GM21515 (cell line): ENCODE results near the gene CCDC30.
"Not testable (repeated sequence)": the region's sequence is repeated elsewhere in the genome, so short reads cannot be mapped to it uniquely, and the experiment has no call there.

Experiments used
- ATAC-seq: cut with Tn5 transposase; IDR thresholded peaks from one replicate; pipeline ENCODE4 v1.9.1; 2021; ENCODE audit not compliant: unreplicated experiment

The CCDC30 gene

DNA sequence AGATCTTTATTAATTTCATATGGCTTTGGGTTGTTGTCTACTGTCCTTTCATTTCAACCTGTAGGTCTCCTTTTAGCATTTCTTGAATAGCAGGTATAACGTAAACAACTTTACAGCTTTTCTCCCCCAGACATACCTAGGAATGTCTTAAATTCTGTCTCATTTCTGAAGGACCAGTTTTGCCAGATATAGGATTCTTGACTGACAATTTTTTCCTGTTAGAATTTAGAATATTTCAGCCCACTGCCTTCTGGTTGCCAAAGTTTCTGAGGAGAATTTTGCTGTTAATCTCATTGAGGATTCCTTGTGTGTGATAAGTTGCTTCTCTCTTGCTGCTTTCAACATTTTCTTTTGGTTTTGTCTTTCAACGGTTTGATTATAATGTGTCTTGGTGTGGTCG is 60.1 kb downstream of the CCDC30 start:
- no peak for ATAC-seq

DNA sequence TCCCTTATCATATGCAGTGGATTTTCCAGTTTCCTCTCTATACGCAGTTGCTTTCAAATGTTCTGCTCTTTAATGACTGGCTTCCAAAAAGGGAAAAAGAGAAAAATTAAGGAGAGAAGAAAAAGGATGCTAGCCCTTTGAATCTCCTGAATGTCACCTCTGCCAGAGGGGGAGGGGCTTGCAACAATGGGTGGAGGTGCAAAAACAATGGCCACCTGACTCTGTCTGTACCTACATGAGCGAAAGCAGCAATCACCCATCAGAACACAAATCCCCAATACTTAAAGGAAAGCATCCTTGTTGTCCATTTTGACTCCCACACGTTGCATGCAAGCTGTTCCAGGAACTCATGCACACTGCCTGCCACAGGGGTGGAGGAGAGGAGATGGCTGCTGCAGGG is 61.2 kb downstream of the CCDC30 start:
- no peak for ATAC-seq

- ATAC-seq, result no peak
These were observed 66.7 kb downstream of the CCDC30 start for GRCh38 chr1:42529724-42530181.

DNA sequence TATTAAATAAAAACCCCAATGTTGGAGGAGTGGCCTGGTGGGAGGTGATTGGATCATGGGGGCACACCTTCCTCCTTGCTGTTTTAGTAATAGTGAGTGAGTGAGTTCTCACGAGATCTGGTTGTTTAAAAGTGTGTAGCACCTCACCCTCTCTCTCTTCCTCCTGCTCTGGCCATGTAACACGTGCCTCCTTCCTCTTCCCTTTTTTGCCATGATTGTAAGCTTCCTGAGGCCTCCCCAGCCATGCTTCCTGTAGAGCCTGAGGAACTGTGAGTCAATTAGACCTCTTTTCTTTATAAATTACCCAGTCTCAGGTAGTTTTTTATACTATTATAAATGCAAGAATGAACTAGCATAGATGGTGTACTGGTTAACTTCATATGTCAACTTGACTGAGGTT is 68.0 kb downstream of the CCDC30 start:
- no peak for ATAC-seq

- ATAC-seq, result no peak
These were observed 70.2 kb downstream of the CCDC30 start for GRCh38 chr1:42533101-42533863.

DNA sequence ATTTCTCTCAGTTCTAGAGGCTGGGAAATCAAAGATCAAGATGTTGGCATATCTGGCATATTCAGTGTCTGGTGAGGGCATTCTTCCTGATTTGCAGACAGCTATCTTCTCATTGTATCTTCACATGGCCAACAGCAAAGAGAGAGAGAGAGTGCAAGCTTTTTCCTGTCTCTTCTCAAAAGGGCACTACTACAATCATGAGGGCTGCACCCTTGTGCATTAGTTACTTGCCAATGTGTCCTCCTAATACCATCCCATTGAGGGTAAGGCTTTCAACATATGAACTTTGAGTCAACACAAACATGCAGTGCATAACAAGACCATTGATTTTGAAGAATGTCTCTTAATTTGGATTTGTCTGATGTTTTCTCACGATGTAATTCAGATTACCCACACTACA is 78.0 kb downstream of the CCDC30 start:
- ATAC-seq, result no peak

DNA sequence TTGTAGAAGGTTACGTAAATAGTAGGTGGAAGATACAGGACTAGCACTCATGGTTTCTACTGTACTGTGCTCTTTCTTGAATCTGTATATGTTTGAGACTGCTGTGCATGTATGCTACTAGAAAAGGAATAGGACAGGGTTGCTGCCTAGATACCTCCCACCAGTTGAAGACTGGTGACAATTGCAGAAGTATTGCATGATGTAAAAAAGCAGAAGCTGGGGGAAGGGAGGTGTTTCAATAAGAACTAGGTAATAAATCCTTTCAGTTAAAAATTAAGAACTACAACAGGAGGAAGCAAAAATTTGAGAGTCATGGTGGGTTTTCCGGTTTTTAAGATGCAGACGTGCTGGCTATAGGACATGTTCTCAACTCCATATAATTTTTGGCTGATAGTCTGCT is 88.1 kb downstream of the CCDC30 start:
- ATAC-seq, result no peak

DNA sequence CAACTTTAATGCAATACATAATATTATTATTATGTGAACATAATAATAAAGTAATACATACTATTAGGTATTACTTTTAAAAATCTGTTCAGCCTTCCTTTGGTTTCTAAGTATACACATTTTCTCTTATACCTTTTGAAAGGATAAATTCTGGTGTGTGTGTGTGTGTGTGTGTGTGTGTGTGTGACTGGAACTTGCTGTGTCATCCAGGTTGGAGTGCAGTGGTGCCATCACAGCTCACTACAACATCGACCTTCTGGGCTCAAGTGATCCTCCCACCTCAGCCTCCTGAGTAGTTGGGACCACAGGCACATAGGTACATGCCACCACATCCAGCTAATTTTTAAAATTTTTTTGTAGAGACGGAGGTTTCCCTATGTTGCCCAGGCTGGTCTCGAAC is 88.5 kb downstream of the CCDC30 start:
- no peak for ATAC-seq

- no peak for ATAC-seq
These were observed 89.5 kb downstream of the CCDC30 start for GRCh38 chr1:42552636-42553035.

- no peak for ATAC-seq
These were observed 94.3 kb downstream of the CCDC30 start for GRCh38 chr1:42557230-42557851.

- no peak for ATAC-seq
These were observed 104.0 kb downstream of the CCDC30 start for GRCh38 chr1:42567038-42567437.

DNA sequence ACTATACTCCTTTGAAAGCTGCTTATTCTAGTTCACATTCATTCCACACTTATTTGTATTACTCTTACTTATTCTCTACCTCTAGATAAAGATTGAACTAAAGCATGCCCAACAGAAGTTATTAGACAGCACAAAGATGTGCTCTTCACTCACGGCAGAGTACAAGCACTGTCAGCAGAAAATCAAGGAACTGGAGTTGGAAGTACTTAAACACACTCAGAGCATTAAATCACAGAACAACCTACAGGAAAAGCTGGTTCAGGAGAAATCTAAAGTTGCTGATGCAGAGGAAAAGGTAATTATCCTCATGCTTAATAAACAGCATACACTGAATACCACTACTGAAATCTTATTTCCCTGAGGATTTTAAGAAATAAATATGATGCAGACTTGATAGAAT is 113.8 kb downstream of the CCDC30 start:
- ATAC-seq, result no peak

- no peak for ATAC-seq
These were observed 122.9 kb downstream of the CCDC30 start for GRCh38 chr1:42586016-42586415.

DNA sequence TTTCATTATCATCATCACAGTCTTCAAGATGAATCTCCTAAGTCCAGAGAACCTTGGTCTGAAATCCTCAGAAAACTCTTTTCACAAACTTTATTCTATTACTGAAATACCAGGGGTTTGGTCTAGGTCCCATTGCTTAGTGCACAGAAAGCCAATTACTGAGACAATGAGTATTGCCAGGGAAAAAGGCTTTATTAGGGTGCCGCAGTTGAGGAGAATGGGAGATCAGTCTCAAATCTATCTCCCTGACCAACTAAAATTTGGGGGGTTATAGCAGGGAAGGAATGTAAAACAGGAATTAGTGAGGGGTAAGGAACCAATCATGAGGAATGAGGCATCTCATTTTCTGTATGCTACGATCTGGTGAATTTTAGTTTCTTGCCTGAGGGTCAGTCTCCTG is 124.7 kb downstream of the CCDC30 start:
- no peak for ATAC-seq

GRCh38 chr1:42592811-42593210 is 129.7 kb downstream of the CCDC30 start:
- no peak for ATAC-seq

- ATAC-seq, result no peak
These were observed 130.5 kb downstream of the CCDC30 start for GRCh38 chr1:42593486-42594100.

DNA sequence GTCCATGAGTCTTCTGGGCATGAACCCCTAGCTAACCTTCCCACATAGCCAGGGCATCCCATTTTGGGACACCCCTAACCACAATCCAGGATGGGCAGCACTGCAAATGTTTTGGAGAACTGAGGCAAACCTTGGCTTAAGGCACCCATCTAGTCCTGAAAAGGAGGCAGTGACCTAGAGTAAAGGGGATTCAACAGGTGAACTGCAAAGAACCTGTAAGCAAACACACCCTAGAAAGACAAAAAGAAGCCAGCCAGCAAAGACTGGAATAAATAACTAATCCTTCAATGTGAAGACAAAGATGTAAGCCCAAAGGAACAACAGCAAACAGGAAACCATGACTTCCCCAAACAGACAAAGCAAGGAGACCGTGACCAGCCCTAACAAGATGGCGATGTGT is 138.4 kb downstream of the CCDC30 start:
- ATAC-seq, result no peak

- ATAC-seq, result no peak
These were observed 150.7 kb downstream of the CCDC30 start for GRCh38 chr1:42613803-42614131.

- no peak for ATAC-seq
These were observed 155.8 kb downstream of the CCDC30 start for GRCh38 chr1:42618866-42619265.

DNA sequence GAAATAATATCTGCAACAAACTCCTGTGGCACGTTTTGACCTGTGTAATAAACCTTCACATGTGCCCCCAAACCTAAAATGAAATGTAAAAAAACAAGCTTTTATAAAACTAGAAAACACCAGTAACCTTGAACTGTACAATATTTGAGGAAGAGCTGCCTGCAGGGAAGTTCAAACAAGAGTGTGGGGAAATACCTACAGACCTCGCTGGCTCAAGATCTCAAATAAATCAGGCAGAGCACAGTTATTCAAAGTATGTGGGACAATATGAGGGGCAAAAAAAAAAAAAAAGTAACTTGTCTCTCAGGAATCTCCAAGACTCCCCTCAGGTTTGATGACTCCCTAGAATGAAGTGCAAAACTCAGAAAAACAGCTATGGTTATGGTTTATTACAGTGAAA is 157.2 kb downstream of the CCDC30 start:
- ATAC-seq, result no peak

DNA sequence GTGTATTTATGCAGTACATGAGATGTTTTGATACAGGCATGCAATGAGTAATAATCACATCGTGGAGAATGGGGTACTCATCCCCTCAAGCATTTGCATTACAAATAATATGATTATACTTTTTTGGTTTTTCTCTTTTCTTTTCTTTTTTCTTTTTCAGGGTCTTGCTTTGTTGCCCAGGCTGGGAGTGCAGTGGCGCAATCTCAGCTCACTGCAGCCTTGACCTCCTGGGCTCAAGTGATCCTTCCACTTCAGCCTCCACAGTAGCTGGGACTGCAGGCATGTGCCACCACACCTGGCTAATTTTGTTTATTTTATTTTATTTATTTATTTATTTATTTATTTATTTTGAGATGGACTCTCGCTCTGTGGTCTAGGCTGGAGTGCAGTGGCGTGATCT is 158.1 kb downstream of the CCDC30 start:
- ATAC-seq, result not testable (repeated sequence)

DNA sequence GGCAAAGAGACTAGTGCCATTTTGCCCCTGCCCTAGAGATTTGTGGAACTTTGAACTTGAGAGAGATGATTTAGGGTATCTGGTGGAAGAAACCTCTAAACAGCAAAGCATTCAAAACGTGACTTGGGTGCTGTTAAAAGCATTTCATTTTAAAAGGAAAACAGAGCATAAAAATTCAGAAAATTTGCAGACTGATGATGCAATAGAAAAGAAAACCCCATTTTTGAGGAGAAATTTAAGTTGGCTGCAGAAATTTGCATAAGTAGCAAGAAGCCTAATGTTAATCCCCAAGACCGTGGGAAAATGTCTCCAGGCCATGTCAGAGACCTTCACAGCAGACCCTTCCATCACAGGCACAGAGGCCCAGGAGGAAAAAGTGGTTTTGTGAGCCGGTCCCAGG is 164.1 kb downstream of the CCDC30 start:
- not testable (repeated sequence) for ATAC-seq
